CD4-positive, alpha-beta T cell treated with Interleukin-17A for 4 hours (primary cell): ENCODE results near the gene SLC28A1.
"Not testable (repeated sequence)": the region's sequence is repeated elsewhere in the genome, so short reads cannot be mapped to it uniquely, and the experiment has no call there.

Experiments used
- DNase-seq: peaks from one replicate; pipeline ENCODE4 v3.0.0-alpha.2; 2020; ENCODE audit warnings: mixed read lengths

The SLC28A1 gene

GRCh38 chr15:84913360-84913723, 28.9 kb downstream of the SLC28A1 start:
- DNase-seq, result no peak

- no peak for DNase-seq
Measured at GRCh38 chr15:84914351-84914750, 29.9 kb downstream of the SLC28A1 start.

DNA sequence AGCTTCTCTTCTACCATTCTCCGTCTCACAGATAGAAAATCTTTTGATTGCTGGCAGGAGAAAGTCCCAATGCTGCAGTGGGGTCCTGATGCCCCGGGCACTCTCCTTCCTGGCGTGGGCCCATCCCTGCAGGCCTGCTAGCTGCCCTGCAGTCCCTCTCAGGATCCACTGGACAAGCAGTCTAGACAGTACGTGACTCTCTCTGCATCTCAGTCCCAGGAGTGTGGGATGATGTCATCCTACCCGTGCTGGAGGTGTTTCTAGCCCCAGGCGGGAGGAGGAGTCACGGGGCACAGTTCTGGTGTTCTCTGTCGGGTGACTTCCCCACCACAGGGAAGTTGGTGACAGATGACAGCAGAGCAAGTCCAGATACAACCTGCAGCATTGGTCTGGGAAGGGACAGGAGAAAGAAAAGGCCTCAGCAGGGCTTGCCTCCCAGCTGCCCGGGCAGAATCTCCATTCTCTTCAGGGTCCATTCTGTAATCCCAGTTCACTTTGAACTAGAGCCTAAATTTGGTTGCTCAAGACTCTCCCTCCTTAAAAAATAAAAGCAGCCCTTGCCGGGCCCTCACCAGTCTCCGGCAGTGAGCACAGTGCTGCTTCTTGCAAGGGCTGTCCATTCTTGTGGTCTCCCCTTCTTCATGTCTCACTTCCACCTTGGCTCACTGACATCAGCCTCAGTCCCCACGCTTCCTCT, 30.6 kb downstream of the SLC28A1 start:
- DNase-seq, result peak; percentile 9

DNA sequence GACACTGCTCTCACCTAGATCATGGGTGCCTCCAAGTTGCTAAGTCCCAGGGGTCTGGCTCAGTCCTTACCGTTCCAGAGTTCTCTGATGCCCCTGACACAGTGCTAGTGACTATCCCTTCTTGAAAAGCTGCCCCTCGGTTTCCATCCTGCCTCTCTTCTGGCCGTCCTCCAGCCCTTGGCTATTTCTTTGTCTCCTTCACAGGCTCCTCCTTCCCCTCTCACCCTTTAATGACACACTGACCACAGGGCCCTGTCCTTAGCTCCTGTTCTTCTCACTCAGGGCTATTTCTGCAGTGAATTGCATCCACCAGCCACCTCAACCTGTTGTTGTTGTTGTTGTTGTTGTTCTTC, 31.1 kb downstream of the SLC28A1 start:
- DNase-seq, result no peak

DNA sequence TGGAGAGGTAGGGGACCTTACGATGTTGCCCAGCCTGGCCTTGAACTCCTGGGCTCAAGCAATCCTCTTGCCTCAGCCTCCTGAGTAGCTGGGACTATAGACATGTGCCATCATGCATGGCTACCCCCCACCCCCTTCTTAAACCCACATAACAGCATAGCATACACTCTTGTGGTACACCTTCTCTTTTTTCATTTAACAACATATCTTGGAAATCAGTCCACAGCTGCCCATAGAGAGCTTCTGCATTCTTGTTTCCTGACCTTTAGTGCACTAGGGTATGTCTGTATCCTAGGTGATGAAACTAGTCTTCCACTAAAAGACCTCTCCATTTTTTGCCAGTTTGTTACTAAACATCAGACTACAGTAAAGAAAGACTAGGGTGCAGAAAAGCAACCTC, 33.0 kb downstream of the SLC28A1 start:
- DNase-seq, result no peak

DNA sequence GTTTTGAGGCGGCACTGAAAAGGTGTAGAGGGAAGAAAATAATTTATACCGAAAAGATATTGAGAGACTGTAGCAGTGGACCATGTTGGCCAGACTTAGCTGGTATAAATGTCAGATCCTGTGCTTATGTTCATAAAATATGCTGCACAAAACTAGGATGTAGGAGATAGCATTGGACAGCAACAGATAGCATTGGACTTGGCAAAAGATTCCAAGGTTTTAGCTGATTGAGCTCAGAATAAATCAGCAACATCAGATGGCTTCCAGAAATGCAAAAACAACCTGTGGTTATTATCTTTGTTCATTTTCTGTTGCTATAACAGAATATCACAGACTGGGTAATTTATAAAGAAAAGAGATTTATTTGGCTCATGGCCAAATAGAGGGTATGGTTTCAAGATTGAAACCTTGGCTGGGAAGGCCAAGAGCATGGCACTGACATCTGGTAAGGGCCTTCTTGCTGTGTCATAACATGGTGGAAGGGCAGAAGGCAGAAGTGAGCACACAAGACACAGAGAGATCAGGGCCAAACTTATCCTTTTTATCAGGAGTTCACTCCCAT, 34.7 kb downstream of the SLC28A1 start:
- DNase-seq, result no peak

GRCh38 chr15:84921121-84921520, 36.7 kb downstream of the SLC28A1 start:
- no peak for DNase-seq

GRCh38 chr15:84922530-84922929, 38.1 kb downstream of the SLC28A1 start:
- DNase-seq, result no peak

DNA sequence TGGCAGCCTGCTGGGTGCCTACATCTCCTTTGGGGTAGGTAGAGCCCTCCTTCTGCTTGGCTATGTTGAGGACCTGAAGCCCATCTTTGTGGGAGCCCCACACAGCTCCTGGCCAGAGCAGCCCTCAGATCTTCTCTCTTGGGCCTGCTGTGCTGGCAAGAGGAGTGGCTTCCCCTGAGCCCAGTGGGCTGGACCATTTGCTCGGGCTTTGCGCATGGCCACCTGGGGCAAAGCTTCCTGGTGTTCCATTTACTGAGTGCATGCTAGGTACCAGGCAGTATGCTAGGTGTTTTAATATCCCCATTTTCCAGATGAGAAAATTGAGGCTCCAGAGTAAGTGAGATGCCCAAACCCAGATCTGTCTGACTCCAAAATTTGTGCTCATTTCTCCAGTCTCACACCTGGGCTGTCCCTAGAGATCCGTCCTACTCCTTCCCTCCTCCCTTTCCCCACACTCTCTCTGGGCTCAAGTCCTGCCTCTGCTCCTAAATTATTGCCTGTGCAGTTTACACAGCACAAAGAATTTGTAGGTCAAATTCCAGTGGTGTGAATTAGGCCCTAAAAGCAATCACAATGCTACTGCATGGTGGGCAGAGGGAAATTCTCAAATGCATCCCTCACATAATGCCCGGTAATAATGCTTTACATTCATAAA, 39.7 kb downstream of the SLC28A1 start:
- DNase-seq, result no peak

DNA sequence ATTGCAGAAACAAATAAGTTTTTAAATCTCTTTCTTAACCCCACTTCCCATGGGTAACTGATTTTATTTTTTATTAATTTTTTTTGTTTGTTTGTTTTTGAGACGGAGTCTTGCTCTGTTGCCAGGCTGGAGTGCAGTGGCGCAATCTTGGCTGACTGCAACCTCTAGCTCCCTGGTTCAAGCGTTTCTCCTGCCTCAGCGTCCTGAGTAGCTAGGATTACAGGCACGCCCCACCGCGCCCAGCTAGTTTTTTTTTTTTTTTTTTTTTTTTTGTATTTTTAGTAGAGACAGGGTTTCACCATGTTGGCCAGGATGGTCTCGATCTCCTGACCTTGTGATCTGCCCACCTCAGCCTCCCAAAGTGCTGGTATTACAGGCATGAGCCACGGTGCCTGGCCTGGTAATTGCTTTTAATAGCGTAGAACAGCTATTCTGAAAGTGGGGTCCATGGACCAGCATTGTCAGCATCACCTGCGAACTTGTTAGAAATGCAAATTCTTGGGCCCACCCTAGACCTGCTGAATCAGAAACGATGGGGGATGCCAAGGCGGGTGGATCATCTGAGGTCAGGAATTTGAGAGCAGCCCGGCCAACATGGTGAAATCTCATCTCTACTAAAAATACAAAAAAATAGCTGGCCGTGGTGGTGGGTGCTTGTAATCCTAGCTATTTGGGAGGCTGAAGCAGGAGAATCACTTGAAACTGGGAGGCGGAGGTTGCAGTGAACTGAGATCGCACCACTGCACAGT, 40.5 kb downstream of the SLC28A1 start:
- DNase-seq, result not testable (repeated sequence)

DNA sequence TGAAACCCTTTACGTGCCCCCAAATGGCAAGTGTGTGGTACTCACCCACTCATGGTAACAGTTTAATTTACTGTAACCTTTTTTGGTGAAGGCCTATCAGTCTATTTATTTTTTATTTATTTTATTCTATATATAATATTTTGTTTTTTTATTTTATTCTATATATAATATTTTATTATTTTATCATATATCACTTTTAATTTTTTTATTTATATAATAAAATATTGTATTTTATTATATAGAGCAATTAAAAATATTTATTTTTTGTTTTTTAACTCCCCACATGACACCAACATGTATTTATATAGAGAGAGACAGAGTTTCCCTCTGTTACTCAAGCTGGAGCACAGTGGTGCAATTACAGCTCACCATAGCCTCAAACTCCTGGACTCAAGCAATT, 41.4 kb downstream of the SLC28A1 start:
- DNase-seq, result no peak

GRCh38 chr15:84926491-84927230, 42.2 kb downstream of the SLC28A1 start:
- no peak for DNase-seq

DNA sequence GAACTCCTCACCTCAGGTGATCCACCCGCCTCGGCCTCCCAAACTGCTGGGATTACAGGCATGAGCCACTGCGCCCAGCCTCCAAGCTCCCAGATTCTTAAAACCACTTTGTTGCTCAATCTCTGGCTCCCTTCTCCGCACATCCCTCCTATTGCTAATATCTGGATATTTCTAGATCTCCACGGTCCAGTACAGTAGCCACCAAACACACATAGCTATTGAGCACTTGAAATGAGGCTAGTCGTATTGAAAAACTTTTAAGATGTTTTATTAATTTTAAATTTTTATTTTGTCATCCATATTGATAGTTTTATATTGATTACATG, 44.3 kb downstream of the SLC28A1 start:
- no peak for DNase-seq

DNA sequence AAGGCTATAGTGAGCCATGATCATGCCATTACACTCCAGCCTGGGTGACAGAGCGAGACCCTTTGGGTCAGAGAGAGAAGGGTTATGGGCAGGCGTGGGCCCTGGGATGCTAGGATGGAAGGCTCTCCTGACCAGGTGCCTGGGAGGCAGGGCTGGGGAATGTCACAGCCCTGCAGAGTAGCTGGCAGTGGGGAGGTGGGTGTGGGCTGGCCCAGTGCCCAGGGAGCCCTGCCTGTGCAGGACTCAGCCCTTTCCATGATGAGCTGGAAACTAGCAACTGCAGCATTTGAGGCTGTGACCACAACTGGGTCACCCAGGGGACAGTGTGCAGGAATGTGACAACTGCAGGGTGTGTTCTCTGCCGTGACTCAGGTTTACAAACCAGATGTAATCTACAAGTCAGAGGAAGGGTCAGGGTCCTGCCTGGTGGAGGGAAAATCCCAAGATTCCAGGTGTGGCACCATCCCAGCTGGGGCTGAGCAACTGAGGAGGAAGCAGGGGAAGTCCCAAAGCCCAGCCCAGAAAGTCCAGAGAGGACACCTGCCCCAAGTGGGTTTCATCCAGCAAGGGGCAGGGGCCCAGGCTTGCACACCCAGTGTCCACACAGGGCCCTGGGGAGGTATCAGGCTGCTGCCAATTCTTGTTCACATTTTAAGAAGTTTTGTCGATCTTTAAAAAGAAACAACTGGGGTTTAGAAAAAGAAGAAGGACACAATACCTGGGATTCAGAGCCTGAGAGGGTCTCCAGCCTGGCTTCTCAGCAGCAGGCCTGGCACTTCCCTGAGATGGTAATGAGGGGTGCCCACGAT, 45.5 kb downstream of the SLC28A1 start:
- DNase-seq, result no peak

DNA sequence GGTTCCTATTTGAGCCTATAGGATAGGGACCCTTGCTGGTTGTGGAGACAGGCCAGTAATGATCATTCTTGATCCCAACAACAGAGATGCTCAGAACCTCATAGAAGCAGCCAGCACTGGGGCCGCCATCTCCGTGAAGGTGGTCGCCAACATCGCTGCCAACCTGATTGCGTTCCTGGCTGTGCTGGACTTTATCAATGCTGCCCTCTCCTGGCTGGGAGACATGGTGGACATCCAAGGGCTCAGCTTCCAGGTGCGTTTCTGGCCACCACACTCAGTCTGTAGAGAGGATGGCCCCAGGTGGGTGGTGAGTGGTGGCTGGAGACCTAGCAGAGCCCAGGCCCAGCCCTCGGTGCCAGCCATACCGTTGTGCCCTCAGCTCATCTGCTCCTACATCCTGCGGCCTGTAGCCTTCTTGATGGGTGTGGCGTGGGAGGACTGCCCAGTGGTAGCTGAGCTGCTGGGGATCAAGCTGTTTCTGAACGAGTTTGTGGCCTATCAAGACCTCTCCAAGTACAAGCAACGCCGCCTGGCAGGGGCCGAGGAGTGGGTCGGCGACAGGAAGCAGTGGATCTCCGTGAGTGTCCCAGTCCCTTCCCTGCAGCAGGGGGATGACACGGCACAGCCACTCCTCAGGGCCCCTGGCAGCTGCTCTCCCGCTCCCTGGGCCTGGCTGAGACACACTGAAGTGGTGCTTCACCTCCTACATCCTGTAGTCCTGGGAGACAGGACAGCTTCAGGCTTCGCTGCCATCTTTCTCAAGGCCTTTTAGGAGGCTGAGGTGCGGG, 50.7 kb downstream of the SLC28A1 start:
- no peak for DNase-seq

DNA sequence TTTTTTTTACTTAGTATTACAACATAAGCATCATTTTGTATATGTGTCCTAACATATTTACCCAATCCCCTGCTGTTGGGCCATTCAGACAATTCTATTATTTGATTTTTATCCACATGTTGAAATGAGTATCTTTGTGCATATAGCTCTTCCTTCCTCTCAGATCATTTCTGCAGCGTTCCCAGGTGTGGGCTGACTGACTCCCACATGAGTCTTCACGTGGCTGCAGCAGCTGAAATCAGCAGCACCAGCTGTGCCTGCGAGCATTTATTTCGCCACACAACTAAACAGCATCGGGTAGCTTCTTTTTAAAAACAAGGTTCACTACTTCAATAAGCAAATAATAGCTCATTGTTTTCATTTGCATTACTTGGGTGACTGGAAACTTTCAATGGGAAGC, 52.7 kb downstream of the SLC28A1 start:
- no peak for DNase-seq

DNA sequence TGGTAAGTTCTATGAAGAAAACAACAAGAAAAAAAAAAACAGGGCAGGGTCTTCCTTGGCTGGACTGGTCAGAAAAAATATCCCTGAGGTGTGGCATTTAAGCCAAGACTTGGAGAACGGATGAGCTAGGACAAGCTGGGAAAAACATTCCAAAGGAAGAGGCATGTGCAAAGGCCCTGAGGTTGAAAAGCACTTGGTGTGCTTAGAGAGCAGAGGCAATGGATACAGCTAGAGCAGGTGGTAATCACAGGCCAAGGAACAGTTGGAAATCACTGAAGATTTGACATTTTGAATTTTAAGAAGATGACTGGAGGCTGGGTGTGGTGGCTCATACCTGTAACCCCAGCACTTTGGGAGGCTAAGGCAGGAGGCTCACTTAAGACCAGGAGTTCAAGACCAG, 54.3 kb downstream of the SLC28A1 start:
- DNase-seq, result no peak

DNA sequence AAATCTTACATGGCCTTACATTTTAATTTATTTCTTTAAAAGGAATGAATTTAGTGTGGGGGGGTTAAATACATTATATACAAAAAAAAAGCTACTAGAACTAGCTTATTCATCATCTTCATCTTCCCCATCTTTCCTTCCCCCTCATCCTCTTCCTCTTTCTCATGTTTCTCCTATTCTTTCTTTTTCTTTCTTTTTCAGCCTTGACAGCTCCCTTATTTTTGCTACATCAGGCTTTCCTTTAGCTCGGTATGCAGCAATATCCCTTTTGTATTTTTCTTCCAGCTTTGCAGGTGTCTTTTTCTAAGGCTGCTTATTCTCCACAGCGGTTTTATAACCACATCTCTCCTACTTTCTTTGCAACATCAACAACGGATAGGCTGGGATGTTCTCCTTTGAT, 55.9 kb downstream of the SLC28A1 start:
- no peak for DNase-seq

DNA sequence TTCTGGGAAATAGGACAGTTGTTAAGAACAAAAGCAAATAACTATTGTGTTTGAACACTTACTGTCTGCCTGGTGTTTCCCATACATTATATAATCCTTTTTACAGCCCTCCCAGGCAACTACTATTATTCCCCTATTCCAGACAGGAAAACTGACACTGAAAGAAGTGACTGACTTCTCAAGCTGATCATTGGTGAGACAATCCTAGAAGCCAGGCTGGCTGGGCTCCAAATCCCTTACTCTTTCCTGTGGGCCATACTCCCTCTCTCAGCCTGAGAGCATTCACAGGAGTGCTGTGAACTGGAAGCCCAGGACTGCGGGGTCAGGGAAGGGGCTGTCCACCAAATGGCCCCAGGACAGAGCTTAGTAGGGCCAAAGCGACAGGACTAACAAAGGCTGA, 58.0 kb downstream of the SLC28A1 start:
- no peak for DNase-seq

DNA sequence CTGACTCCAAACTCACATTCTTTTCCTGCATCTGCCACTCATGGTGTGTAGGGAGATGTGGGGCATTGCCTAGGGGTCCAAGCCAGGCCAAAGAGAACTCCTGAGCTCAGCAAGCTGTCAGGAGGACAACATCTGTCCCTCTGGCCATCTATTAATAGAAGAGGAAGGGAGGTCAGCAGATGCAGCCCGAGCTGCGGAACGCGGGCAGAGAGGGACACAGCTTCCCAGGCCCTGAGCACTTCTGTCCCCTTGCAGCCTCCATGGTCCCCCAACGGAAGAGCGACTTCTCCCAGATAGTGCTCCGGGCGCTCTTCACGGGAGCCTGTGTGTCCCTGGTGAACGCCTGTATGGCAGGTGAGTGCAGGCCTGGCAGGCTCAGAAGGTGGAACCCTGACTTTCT, 59.8 kb downstream of the SLC28A1 start:
- no peak for DNase-seq

DNA sequence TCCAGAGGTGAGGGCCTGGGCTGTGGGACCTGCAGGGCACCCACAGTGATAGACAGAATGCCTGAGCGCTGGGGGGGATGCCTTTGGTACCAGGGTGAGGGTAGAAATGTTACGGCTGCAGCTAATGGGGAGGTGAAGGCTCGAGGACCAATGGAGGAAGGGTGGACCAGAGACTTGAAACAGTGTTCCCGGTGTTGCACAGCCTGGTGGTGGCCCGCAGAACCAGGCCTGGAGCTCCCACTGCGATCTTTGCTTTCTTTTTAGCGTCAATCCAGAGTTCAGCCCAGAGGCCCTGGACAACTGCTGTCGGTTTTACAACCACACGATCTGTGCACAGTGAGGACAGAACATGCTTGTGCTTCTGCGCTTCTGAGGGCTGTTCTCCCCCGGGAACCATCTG, 60.4 kb downstream of the SLC28A1 start:
- DNase-seq, result no peak
